T-helper 2 cell treated with Interferon-gamma antibody and Interleukin-4, amounts not matched to agents 100 ng/mL and 5 ng/mL, for 36 hours (primary cell): ENCODE data around the gene FUBP1. TPM values are rescaled to one million over a fixed set of nuclear protein-coding genes. Genes with fewer than 3 reads are reported as not detected.

ENCODE experiments used
- total RNA-seq: library from RNA; stranded (reverse); gene quantifications from 2 replicates; pipeline ENCODE4 v1.2.3, GENCODE V29; 2022

The FUBP1 gene
- total RNA-seq, 1 donor from 2014 or later, result 226 TPM

Other genes starting within 250 kb of the FUBP1 start
- 47.6 and 52.3 TPM in 2 replicates for gene USP33, start 219.2 kb downstream of the FUBP1 start, total RNA-seq
- 8.6 and 9.2 TPM in 2 replicates for gene MIGA1, start 199.4 kb downstream of the FUBP1 start, total RNA-seq
- gene NEXN, start 90.4 kb downstream of the FUBP1 start, total RNA-seq, result 1.7 and 1.9 TPM in 2 replicates
- gene DNAJB4, start 25.9 kb upstream of the FUBP1 start, total RNA-seq, result 12.0 and 12.7 TPM in 2 replicates
- 0.05 and 0.07 TPM in 2 replicates for gene GIPC2, start 66.9 kb upstream of the FUBP1 start, total RNA-seq